CD4-positive, alpha-beta T cell treated with Interferon gamma for 1 hour (primary cell): Measurements from ENCODE around the gene CNTN2.

Source experiments
- DNase-seq: peaks from one replicate; pipeline ENCODE4 v3.0.0-alpha.2; 2020

Gene CNTN2

DNA sequence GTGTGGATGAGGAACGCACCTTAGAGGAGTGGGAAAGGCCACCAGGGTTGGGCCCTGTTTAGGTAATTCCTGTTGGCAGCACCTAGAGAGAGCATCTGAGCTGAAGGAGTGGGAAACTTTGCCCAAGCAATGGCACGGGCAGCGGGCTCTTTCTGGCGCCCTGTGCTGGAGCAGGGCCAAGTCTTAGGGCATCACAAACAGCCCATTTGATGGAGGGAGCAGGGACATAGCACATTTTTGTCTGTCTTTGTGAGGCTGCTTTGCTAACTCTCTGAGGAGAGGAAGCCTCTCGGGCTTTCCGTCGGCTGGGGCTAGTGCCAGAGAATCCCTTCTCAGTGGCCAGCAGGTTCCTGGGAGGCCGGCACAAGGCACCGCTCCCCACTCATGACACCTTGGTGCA, 22.5 kb upstream of the CNTN2 start:
- DNase-seq = no peak

DNA sequence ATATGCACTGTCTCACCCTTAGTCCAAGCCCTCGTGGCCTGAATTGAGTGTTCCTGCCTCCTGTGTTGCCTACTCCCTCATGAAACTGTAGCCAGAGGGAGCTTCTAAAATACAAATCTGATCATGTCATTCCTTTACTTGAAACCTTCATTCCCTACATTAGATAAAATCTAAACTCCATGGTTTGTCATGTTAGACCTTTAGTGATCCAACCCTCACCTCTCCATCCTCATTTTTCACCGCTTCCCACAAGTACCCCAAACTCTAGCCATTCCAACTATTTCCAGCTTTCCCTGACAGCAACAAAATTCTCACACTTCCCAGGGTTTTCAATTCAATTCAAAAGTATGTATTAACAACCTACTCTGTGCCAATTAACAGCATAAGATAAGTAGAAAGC, 18.3 kb upstream of the CNTN2 start:
- no peak for DNase-seq

GRCh38 chr1:205025239-205025638, 17.8 kb upstream of the CNTN2 start:
- DNase-seq = no peak

DNA sequence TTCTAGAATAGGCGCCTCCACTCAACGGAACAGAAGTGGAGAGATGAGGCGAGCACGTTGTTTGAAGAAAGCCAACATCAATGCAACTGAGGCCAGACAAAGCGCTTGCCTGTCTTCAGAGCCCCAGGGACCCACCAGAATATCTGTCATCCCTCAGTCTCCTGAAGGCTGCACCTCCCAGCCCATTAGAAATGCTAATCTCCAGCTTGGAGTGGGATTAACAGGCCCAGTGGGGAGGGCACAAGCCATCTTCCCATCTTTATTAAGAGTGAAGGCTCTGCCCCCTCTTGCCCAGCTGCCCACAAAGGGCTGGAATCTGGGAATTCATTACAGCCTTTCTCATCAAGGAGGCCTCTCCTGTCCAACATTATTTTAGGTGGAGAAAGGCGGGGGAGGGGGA, 16.8 kb upstream of the CNTN2 start:
- DNase-seq = no peak

DNA sequence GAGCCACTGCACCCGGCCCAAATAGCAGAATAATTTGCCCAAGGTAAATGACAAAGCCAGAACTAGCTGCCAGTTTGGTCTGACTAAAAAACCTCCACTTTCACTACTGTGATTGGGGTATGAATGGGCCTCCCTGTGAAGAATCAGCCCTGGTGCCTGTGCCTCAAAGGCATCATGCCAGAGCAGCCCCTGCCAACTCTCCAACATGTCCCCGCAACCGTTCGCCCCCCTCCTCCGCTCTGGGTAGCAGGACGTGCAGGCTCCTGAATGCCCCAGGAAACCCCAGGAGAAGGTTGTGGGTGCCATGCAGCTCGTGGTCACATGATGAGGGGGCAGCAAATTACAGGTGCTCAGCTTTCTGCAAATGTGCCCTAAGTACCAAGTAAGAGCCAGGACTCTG, 14.6 kb upstream of the CNTN2 start:
- DNase-seq = no peak

DNA sequence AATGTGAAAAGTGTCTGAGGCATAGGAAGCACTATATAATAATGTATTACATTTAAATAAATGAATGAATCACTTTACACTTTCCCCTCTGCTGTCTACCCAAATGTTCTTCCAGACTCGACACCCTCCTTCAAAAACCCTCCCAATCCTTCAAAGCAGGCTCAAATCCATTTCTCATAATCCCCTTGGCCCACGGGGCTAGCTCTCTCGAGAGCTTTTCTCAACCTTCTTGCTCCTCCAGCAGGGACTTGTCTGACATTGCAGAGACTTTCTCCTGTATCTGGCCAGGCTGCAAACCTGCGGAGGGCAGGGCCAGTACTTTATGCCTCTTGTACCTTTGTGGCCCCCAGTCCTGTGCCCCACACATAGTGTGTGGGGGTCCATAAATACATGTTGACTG, 14.1 kb upstream of the CNTN2 start:
- no peak for DNase-seq

DNA sequence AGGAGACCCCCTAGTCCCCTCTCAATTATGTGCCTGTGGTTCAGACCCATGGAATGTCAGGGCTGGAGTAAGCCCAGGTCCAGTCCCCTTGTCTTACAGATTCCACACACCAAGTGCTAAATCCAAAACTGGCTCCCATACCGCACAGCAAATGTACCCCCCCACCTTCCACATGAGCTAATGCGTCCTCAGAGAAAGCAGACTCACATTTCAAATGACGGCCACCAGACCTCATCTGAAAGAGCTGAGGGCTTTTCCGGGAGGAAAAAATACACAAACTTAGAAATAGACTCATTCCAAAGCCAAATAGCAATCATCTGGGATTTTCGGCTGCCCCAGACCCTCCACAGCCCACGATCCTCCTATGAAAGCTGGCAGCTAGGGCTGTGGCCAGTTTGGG, 12.8 kb upstream of the CNTN2 start:
- DNase-seq = no peak

GRCh38 chr1:205030896-205031295, 12.1 kb upstream of the CNTN2 start:
- no peak for DNase-seq

DNA sequence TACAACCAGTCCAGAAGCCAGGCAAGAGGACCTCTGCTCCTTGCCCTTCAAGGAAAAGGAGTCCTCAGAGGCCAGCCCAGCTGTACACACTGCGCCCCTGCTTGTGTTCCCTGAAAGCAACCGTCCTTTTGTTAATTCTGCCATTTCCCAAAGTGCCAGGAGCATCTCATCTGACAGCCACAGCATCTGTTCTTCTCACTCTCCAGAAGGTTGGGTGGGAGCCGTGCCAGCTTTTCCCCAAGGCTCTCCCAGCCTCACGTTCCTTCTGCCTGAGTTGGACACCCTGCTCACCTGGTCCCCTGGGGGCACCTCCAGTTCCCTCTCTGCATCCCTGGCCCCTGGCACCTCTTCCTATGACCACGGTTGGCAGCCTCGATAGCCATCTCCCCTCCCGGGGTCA, 10.5 kb upstream of the CNTN2 start:
- DNase-seq = no peak

- DNase-seq = no peak
These were observed 5.5 kb upstream of the CNTN2 start for GRCh38 chr1:205037539-205037938.

GRCh38 chr1:205038132-205038786, 4.8 kb upstream of the CNTN2 start:
- DNase-seq = no peak

DNA sequence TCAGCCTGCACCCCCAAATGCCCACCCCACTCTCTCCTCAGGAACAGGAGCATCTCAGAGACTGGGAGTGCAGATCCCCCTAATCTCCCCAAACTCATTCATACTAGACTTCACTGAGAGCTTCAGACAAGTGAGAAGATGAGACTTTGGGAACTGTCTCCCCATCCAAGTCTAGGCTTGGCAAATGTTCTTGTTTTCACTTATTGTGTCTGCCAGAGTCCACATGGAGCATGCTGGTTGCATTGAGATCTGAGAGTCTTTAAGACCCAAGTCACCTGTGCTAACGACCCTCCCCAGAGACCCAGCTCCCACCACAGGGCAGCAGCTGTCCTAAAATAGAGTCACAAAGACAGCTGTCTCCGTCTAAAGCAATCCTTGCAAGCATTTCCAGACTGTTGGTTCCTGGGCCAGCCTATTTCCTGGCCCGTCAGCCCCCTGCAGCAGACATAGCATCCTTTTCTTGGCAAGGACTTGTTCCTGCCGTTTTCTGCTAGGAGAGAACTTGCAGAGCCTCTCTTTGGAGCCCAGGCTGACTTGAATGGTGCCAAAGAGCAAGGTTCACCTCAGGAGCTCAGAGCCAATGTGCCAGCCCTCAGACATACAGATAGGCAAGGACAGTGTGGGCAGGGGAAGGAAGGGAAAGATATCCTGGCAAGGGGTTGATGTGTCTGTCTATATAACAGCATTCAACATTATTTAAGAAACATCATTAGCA, 1.9 kb upstream of the CNTN2 start:
- DNase-seq = no peak

DNA sequence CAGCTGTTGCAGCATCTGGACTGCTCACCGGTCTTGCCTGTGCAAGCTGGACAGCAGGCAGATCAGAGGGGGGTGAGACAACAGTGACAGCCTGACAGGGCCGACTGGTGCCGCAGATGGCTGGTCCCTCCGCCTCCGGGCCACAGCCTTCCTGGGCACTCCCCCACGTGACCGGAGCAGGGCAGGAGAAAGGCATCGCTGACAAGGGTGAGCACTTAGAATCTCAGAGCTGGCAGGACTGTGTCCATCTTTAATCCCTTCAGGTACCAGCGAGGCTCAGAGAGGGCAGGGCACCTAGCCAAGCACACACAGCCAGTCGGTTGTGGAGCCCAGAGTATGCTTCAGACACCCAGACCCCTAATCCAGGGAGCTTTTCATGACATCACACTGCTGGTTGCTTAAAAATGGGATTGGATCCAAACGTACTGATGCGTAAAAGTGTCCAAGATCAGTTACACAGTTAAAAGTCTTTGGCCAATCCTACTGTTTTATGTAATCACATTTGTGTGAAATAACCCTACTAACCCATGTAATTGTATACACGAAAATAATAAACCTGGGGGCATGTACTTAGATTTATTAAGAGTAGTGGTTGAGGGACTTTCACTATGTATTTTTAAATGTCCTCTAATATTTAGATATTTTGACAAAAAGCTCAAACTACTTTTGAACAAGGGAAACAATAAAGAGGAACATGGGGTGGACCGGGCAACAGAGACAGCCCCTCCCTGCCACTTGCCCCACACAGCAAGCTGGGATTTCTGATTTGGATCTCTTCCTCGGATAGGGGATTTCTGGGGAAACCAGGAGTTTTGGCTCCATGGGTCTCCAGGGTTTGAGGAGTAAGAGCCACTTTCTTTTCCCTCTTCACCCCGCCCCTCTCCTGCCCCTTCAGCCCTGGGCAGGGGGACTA, 758 bp upstream of the CNTN2 start:
- DNase-seq = no peak

- no peak for DNase-seq
These were observed 854 bp downstream of the CNTN2 start for GRCh38 chr1:205043866-205044265.

- no peak for DNase-seq
These were observed 1.7 kb downstream of the CNTN2 start for GRCh38 chr1:205044741-205045140.

DNA sequence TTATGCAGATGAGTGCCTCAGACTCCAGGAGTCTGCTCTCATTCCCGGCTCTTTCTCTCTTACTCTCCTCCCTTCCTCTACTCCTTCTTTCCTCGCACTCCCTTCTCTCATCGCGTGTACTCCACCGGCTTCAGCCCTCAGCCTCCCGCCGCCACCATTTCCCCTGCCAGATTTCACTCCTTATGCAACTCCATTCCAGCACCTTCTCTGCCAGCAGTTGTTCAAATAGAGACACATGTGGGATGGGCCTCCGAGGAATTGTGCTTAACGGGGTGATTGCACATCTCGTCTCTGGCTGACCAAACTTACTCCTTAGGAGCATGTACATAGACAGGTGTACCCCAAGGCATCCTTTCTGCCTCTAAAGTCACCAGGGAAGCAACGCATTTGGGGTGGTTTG, 2.1 kb downstream of the CNTN2 start:
- DNase-seq = no peak

DNA sequence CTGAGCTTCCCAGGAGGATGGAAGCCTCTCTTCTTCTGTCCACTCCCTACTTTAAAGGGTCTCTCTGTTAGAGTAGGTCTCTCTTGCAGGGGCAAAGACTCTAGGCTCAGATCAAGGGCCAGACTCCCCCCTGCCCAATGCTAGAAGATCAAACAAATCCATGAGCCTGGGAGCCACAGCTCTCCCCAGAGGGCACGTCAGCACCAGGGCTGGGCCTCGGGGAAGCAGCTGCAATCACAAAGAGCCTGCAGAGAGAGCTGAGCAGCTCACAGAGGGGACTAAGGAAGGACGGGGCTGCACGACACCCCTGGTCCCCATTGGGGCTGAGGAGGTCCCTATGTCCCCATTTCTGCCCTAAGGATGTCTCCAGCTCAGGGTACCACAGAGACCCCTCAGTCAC, 3.9 kb downstream of the CNTN2 start:
- DNase-seq = no peak

GRCh38 chr1:205047764-205048231, 4.8 kb downstream of the CNTN2 start:
- no peak for DNase-seq

- DNase-seq = no peak
These were observed 5.4 kb downstream of the CNTN2 start for GRCh38 chr1:205048382-205048781.

- no peak for DNase-seq
These were observed 6.5 kb downstream of the CNTN2 start for GRCh38 chr1:205049479-205049878.

GRCh38 chr1:205052690-205053089, 9.7 kb downstream of the CNTN2 start:
- no peak for DNase-seq

DNA sequence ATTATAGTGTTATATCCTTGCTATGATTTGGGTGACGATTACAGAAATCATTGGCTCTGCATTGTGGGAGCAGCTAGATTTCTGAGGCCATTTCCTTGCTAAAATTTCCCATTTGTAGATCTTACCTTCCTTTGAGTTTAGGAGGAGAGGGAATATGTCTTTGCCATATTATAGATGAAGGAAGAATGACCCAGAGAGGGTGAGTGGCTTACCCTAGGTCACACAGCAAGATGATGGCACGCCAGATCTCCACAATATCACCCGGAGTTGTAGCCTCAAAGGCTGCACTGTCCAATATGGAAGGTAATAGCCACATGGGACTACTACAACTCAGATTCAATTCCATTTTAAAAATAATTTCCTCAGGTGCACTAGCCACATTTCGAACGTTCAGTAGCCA, 10.3 kb downstream of the CNTN2 start:
- DNase-seq = no peak

- no peak for DNase-seq
These were observed 11.0 kb downstream of the CNTN2 start for GRCh38 chr1:205054013-205054412.

DNA sequence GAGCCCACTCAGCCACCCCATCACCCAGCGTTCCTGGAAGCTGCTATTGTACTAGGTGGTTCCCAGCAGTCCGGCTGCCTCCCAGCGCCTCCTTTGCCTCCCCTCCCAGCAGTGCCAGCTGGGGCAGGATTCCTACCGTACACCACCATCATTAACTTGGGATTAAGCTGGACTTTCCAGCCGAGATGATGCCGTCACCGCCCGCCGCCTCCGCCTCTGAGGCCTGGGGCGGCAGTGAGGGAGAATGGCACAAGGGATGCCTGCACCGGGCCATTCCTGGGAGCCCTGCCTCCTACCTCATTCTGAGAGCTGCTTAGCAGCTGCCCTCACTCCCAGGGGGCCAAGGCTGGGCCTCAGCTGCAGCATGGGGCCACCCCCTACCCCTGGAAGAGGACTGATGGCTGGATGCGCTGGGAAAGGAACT, 13.2 kb downstream of the CNTN2 start:
- DNase-seq = no peak
